ENCODE results near the gene KRTAP2-1.
A peak's percentile ranks its signal among the peaks of the same experiment; 100 is the strongest.
"Not testable (repeated sequence)": the region's sequence is repeated elsewhere in the genome, so short reads cannot be mapped to it uniquely, and the experiment has no call there.

The KRTAP2-1 gene

DNA sequence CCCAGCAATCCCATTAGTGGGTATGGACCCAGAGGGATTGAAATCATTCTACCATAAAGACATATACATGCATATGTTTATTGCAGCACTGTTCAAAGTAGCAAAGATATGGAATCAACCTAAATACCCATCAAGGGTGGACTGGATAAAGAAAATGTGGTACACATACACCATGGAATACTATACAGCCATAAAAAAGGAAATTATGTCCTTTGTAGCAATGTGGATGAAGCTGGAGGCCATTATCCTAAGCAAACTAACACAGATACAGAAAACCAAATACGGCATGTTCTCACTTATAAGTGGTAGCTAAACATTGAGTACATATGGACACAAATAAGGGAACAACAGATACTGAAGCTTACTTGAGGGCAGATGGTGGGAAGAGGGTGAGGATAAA lies 10.4 kb upstream of the KRTAP2-1 start:
- DNase-seq (ENCODE audit: low spot score) = no peak

DNA sequence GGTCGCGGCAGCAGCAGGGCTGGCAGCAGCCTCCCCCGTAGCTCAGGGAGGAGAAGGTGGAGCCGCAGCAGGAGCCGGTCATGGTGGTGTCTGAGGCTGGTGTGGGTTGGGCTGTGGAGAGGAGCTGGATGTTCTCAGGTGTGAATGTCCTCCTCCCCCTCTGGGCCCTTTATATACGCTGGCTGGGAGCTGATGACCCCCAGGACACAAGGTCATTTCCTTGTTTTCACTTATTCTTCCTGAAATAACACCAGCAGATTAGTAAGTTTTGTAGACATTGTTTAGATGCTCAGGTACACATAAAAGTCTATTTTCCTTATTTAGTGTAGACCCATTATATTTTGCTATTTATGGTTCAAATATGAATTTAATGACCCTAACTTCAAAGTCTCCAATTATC lies 8.0 kb upstream of the KRTAP2-1 start, which contains the start of gene KRTAP2-2:
Gene KRTAP2-2, minus strand, starts transcription at position 101 of the 400 bp plus-strand sequence. Its CDS starts 19 bp downstream, at position 82.
- not testable (repeated sequence) for DNase-seq (ENCODE audit: low spot score)

DNA sequence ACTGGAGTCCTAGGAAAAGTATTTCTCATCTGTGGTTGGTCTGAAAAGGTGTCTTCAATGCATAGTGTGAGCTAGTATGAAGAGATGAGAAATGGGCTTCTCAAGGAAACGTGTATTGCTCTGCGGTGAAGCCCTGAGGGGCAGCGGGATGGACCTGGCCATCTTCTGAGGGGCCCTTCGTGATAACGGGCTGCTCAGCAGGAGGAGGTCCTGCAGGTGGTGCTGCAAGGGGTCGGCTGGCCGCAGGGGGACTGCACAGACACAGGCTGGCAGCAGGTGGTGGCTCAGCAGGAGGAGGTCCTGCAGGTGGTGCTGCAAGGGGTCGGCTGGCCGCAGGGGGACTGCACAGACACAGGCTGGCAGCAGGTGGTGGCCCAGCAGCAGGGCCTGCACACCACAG lies 7.4 kb upstream of the KRTAP2-1 start:
- not testable (repeated sequence) for DNase-seq (ENCODE audit: low spot score)

DNA sequence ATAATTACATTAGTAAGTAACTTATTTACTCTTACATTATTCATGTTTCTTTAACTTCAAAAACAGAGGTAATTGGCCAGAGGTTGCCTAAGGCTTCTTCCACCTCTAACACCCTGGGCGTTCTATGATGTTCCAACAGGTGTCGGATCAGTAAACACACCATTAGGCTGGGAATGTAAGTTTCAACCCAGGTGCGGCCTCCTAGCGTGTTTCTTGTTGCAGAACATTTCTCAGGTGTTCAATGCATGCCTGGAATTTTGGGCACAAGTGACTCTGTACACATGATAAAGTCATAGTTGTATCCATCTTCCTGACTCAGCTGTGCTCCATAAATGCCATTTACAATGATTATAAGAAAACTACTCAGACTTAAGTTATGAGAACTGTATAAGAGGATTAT lies 6.9 kb upstream of the KRTAP2-1 start:
- no peak for DNase-seq (ENCODE audit: low spot score)

DNA sequence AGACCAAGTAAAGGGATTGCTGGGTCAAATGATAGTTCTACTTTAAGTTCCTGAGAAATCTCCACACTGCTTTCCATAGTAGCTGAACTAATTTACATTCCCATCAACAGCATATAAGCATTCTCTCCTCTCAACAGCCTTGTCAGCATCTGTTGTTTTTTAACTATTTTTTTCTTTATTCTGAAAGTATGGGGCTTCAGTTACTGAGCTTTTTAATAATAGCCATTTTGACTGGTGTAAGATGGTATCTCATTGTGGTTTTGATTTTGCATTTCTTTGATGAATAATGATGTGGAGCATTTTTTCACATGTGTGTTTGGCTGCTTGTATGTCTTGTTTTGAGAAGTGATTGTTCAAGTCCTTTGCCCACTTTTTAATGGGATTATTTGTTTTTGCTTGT lies 5.5 kb upstream of the KRTAP2-1 start:
- DNase-seq (ENCODE audit: low spot score) = no peak

DNA sequence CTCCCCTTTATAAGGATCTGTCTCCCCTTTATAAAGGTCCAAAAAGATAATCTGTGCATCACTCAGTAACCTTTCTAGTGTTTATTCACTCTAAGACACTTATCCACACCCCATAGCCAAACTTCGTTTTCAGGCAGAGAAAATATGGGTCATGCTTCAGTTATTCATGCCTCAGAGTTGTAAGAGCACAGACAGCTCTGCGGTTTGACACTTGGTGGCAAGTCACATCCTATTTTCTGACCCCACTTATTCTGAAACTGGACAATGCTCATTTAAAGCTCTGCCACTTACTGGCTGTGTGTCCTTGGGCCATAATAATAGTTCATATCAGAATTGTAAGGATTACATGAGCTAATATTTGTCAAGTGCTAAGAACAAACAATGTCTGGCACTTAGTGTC lies 2.0 kb upstream of the KRTAP2-1 start:
- DNase-seq (ENCODE audit: low spot score) = no peak

DNA sequence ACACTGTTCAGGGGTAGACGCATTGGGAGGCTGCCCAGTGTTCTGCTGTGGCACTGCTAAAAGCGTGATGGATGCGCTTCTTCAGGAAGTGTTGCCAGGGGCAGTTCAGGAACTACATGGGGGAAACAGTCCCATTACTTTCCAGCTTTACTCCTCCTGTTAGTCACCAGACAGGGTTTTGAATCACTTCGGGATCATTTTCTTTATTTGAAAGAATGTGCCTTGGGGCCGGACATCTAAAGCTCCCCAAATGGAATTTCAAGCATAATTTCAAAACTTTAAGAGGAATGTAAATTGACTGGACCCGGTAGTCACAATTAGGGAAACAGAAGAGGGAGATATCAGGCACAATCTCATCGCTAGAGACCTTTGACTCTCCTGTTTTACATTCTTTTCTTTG lies 1.3 kb upstream of the KRTAP2-1 start:
- no peak for DNase-seq (ENCODE audit: low spot score)

DNA sequence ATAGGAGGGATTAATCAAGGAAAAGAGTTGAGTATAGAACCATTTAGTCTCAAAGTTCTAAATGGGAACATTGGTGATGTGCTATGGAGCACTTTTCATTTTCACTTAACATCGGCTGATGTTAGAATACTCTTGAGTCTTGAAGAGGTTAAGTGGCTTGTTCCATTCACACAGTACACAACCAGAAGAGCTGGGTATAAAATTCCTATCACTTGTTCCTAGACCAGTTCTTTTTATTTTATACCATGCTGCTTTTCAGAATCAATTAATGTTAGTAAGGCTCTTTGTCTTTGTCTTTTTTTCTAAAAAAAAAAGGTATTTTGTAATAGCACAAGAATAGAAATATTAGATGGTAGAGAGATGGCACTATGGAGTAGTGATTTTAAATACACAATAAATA lies 4.2 kb downstream of the KRTAP2-1 start:
- no peak for DNase-seq (ENCODE audit: low spot score)

DNA sequence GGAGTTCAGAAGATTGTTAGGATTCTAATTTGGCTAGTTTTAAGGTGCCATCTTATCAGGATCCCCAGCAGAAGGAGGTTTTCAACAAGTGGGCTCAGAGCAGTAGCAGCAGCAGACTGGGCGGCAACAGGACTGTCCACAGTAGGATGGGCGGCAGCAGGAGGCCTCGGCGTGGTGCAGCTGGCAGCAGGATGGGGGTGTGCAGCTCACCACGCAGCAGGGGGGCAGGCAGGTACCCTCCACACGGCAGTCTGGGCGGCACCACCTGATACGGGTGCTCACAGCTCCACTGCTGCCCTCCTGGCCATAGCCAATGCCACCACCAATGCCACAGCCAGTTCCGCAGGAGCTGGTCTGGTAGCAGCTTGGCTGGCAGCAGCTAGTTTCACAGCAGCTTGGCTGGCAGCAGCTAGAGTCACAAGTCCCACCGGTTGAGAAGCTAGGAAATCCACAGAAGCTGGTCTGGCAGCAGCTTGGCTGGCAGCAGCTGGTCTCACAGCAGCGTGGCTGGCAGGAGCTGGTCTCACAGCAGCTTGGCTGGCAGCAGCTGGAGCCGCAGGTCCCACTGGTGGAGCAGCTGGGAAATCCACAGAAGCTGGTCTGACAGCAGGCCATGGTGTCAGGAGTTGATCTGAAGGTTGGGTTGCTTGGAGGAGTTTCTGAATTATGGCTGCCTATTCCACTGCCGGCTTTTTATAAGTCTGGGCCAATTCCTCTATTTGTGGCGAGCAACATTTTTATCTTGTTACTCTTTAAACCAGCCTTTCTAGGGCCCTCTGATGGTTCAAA lies 6.1 kb downstream of the KRTAP2-1 start, which contains the start of gene KRTAP1-1:
Gene KRTAP1-1, minus strand, starts transcription at position 668 of the 789 bp plus-strand sequence. Its CDS starts 53 bp downstream, at position 615.
- DNase-seq (ENCODE audit: low spot score) = not testable (repeated sequence)

DNA sequence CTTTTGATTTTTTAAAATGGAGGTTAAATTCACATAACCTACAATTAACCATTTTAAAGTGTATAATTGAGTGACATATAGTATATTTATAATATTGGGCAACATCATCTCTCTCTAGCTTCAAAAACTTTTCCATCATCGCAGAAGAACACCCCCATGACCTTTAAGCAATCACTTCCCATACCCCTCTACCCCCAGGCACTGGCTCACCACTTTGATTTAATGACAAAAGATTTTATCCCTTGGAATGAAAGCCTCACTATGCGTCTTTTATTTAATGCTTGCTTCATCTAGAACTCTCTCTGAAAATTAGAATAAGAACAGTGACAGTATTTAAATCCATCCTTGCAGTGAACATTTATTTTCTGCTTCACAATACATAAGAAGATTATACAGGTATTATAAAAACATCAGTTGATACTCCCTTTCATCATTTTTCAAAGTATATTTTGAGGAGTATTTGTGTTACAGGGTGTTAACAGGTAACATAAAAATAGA lies 9.2 kb downstream of the KRTAP2-1 start:
- DNase-seq (ENCODE audit: low spot score) = no peak

DNA sequence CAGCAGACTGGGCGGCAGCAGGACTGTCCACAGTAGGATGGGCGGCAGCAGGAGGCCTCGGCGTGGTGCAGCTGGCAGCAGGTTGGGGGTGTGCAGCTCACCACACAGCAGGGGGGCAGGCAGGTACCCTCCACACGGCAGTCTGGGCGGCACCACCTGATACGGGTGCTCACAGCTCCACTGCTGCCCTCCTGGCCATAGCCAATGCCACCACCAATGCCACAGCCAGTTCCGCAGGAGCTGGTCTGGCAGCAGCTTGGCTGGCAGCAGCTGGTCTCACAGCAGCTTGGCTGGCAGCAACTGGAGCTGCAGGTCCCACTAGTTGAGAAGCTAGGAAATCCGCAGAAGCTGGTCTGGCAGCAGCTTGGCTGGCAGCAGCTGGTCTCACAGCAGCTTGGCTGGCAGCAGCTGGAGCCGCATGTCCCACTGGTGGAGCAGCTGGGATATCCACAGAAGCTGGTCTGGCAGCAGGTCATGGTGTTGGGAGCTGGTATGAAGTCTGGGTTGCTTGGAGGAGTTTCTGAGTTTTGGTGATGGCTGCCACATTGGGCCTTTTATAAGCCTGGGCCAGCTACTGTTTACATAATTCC lies 12.7 kb downstream of the KRTAP2-1 start, which contains the start of gene KRTAP1-3:
Gene KRTAP1-3, minus strand, starts transcription at position 529 of the 590 bp plus-strand sequence. Its CDS starts 53 bp downstream, at position 476.
- not testable (repeated sequence) for DNase-seq (ENCODE audit: low spot score)

DNA sequence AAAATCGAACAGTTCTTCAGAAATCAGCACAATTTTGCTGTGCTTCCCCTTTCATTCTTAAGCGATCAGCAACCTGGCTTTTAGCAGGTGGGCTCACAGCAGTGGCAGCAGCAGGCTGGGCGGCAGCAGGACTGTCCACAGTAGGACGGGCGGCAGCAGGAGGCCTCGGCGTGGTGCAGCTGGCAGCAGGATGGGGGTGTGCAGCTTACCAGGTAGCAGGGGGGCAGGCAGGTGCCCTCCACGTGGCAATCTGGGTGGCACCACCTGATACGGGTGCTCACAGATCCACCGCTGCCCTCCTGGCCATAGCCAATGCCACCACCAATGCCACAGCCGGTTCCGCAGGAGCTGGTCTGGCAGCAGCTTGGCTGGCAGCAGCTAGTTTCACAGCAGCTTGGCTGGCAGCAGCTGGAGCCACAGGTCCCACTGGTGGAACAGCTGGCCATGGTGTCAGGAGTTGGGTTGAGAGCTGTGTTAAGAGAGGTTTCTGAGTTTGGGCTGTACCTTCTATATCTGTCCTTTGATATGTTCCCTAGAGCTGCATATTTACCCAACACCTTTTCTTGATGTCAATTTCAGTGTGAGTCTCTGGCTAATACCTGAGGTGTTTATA lies 17.4 kb downstream of the KRTAP2-1 start, which contains the start of gene KRTAP1-4:
Gene KRTAP1-4, minus strand, starts transcription at position 563 of the 613 bp plus-strand sequence. Its CDS starts 117 bp downstream, at position 446.
- no peak for DNase-seq (ENCODE audit: low spot score)

DNA sequence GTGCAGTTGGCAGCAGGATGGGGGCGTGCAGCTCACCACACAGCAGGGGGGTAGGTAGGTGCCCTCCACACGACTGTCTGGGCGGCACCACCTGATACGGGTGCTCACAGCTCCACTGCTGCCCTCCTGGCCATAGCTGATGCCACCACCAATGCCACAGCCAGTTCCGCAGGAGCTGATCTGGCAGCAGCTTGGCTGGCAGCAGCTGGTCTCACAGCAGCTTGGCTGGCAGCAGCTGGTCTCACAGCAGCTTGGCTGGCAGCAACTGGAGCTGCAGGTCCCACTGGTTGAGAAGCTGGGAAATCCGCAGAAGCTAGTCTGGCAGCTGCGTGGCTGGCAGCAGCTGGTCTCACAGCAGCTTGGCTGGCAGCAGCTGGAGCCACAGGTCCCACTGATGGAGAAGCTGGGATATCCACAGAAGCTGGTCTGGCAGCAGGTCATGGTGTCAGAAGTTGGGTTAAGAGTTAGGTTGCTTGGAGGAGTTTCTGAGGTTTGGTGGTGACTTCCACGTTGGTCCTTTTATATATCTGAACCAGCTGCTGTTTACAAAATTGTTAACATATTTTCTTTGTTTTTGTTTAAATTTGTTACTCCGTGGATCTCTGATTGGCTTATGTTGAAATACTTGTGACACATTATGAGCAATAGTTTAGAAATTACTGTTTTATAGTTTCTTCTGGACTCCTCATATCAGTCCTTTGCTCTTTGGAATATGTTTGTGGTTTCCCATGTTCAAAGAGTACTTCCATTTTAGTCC lies 20.2 kb downstream of the KRTAP2-1 start, which contains the start of gene KRTAP1-5:
Gene KRTAP1-5, minus strand, starts transcription at position 494 of the 757 bp plus-strand sequence. Its CDS starts 53 bp downstream, at position 441.
- DNase-seq (ENCODE audit: low spot score) = no peak

DNA sequence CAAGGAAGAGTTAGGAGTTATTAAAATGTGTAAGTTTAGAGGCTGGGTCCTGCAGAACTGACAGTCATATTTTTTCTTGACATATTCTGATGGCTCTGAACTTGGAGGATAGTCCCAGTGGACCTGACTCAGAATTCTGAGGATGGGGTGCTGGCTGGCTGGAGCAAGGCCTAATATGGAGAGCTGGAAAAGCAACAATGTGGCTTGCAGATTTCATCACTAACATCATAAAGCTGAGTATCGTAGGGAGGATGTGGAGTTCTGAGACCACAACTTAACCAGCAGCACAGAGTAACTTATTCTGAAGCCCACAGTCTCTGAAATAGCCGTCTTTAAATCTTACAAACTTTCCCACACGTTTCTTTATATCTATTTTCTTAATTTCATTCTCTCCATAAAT lies 22.4 kb downstream of the KRTAP2-1 start:
- no peak for DNase-seq (ENCODE audit: low spot score)

DNA sequence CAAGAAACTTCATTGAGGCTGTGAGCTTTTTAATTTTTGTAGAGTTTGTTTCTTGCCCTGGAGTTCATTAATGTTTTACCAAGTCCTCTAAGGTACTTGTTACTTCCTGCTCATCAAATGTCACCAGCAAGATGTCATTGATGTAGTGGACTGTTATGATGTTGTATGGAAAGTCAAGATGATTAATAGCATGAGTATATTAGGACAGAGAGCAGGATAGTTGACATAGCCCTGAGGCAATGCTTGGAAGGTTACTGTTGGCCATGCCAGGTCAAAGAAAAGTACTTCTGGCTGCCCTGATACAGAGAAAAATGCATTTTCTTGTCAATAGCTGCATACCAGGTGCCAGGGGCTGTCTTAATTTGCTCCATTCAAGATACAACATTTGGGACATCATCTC lies 26.8 kb downstream of the KRTAP2-1 start:
- DNase-seq (ENCODE audit: low spot score) = no peak

DNA sequence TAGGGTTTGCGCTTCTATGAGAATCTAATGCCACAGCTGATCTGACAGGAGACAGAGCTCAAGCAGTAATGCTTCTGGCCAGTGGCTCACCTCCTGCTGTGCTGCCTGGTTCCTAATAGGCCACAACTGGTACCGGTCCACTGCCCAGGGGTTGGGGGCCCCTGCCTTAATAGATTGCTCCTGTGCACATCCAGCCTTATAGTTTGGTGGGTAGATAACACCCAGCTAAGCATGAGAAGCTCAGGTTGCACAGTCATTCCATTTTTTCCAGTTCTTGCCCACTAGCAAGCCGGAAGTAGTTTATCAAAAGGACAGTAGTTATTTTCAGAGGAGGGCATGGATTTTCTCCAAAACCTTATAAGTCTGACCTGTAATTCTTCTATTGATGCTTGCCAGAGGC lies 27.7 kb downstream of the KRTAP2-1 start:
- DNase-seq (ENCODE audit: low spot score) = no peak

DNA sequence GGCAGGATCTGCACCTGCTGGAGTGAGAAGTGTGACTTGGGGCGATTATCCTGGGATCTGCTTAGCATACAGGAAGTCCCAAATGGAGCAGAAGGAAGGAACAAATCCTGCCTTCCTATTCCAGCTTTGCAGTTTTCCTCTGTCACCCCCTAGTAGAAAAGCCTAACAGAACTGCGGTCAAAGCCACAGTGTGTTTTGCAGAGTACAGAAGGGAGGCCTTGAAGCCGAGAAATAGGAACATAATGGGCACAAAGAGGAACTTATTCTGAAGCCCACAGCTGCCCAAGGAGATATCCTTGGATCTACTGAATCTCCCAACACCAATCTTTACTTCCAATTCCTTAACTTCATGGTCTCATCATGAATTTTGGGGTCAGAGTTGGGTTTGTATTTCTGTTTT lies 28.6 kb downstream of the KRTAP2-1 start:
- DNase-seq (ENCODE audit: low spot score) = no peak

DNA sequence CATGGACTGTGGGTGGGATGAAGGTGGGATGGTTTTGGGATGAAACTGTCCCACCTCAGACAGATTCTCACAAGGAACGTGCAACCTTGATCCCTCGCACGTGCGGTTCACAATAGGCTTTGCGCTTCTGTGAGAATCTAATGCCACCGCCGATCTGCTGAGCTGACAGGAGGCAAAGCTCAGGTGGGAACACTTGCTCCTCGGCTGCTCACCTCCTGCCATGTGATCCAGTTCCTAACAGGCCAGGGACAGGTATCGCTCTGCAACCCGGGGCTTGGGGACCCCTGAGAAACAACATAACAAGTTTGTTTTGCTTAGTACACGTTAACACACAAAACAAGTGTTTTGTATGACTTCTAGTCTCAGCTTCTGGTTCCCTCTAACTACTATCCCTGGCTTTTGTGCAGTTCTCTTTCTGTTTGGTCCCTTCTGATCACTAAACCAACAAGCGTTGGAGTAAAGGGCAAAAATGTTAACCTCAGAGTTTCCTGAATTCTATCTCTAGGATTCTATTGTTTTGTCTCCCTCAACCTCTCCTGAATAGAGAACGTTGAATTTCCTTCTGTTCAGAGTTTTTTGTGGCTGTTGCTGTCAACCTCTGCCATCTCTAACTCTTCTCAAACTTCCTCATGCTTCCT lies 30.4 kb downstream of the KRTAP2-1 start:
- DNase-seq (ENCODE audit: low spot score) = no peak

DNA sequence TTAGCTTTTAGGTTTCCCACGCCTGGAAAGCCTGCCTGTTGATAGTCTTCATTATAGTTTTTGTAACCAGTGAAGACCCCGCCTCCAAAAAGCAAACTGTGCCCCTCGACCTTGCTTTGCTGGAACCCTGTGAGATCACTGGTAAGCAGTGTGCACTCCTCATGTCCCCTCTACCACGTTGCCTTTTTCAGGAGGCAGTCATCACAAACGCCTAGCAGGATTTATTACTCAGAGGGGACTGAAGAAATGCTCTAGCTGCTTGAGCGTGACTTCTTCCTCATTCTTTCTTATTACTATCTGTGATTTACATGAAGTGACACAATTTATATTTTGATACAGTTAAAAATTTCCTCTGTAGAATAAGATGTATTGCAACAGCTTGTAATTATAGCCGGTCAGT lies 31.7 kb downstream of the KRTAP2-1 start:
- no peak for DNase-seq (ENCODE audit: low spot score)

DNA sequence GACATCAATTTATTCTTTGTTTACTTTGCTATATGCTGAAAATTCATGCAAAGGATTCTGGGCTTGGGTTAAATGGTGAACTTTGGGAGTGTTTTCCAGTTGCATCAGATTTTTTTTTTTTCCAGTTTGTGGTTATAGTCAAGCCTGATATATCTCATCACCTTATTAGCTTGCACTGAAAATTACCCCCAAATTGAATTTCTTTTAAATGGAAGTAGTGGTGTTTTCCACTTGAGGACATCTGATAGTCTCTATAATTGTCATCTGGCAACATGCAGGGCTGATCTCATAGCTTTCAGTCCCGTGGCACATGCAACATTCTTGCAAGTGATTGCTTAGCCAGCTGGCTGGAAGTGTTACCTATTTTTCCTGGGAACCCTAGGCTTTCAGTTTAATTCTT lies 33.5 kb downstream of the KRTAP2-1 start:
- no peak for DNase-seq (ENCODE audit: low spot score)

DNA sequence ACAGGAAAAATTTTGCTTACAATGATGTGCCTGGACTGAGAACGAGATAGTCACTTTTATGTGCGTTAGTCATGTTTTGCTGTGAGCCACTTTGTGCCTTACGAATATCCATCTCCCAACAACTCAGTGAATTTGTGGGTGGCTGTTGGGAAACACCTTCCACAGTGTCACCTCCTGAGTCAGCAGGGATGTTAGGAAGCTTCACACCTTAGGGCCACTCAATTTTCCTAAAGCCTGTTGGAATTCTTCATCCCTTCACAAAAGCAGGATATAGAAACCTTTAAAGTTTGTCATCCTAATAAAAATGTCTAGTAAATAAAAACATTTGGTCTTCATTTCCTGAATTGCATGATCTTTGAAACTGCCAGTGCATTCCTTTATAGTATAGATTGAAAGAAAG lies 33.9 kb downstream of the KRTAP2-1 start:
- DNase-seq (ENCODE audit: low spot score) = peak; percentile 44

All from SW480 (cell line).